HCT116 (cell line): ENCODE measurements around the gene CHCHD3. TPM values are rescaled to one million over a fixed set of nuclear protein-coding genes. Genes with fewer than 3 reads are reported as not detected.

Experiments
- ATAC-seq: fragments of 200-7000 bp; cut with Tn5 transposase; 2 replicates; pipeline ENCODE4 v1.9.1; 2020; ENCODE audit warnings: mild to moderate bottlenecking, moderate library complexity
- BruUV-seq: library from RNA; stranded (reverse); fragments of 400-500 nt; replicated peaks from 2 replicates; lab custom pipeline; 2021; lab: Mats Ljungman, UMichigan
- CTCF ChIA-PET: fragments of 300-600 bp; sonication (Branson Sonifier 250); formaldehyde crosslinking; loops from one replicate; lab custom pipeline; 2021; ENCODE audit warnings: antibody characterized with exemption; lab: Charles Lee
- POLR2A ChIA-PET: fragments of 300-600, 350-600 bp; sonication (Branson Sonifier 250); formaldehyde crosslinking; loops from one replicate; lab custom pipeline; 2021; ENCODE audit warnings: antibody characterized with exemption; lab: Charles Lee
- RAD21 ChIA-PET, 2 experiments: fragments of 300-600 bp; sonication (Branson Sonifier 250); formaldehyde crosslinking; loops; one replicate each; lab custom pipeline; 2023; ENCODE audit warnings: low total read pairs in 2 of 2; ENCODE audit not compliant: uncharacterized antibody in 2 of 2, unreplicated experiment in 2 of 2, low non-redundant PET in 1 of 2; lab: Charles Lee
- DNase-seq: peaks from one replicate; pipeline ENCODE4 v3.0.0-alpha.2; 2010; ENCODE audit warnings: low read depth, low spot score
- H2AFZ ChIP-seq: fragments of 200-600 bp; shearing (Covaris generic), sonication (generic); 2 replicates; pipeline ENCODE4 v1.6.1; 2017; ENCODE audit warnings: low read depth, mixed run types, mixed read lengths, antibody characterized with exemption, low read length; ENCODE audit not compliant: poor library complexity, severe bottlenecking
- H3K27ac ChIP-seq: 2 replicates; pipeline ENCODE4 v1.5.1; 2012; ENCODE audit warnings: low read depth, low read length
- H3K27me3 ChIP-seq: fragments of 200-600 bp; sonication (generic); 2 replicates; pipeline ENCODE4 v1.6.1; 2016; ENCODE audit warnings: mixed run types, low read length, mixed read lengths; ENCODE audit not compliant: insufficient read depth
- H3K36me3 ChIP-seq, 2 experiments: fragments of 200-500 bp in 1 of 2; fragments of 200-600 bp in 1 of 2; sonication (Bioruptor generic) in 1 of 2; sonication (generic) in 1 of 2; 2 replicates each; pipeline versions ENCODE4 v1.5.1 to v1.6.1; 2014 to 2016; ENCODE audit warnings: low read length in 2 of 2, inconsistent platforms in 1 of 2, mixed read lengths in 1 of 2, mixed run types in 1 of 2; ENCODE audit not compliant: insufficient read depth in 2 of 2, control insufficient read depth in 1 of 2
- H3K4me1 ChIP-seq, 2 experiments: fragments of 200-600 bp in 1 of 2; sonication (generic) in 1 of 2; 2 replicates each; pipeline versions ENCODE4 v1.5.1 to v1.6.1; 2012 to 2017; ENCODE audit warnings: low read length in 2 of 2, inconsistent platforms in 1 of 2, mild to moderate bottlenecking in 1 of 2, mixed read lengths in 1 of 2, mixed run types in 1 of 2, moderate library complexity in 1 of 2; ENCODE audit not compliant: insufficient read depth in 2 of 2, control insufficient read depth in 1 of 2
- H3K4me2 ChIP-seq: fragments of 200-600 bp; sonication (generic); 2 replicates; pipeline ENCODE4 v1.6.1; 2017; ENCODE audit warnings: mixed run types, low read length, mixed read lengths
- H3K4me3 ChIP-seq, 2 experiments: fragments of 200-600 bp in 1 of 2; sonication (generic) in 1 of 2; replicated peaks in 1 of 2; 2 replicates each; pipeline ENCODE4 v1.5.1; 2011 to 2016; ENCODE audit warnings: low read length in 2 of 2, control low read depth in 1 of 2, low read depth in 1 of 2, mild to moderate bottlenecking in 1 of 2, mixed read lengths in 1 of 2, mixed run types in 1 of 2
- H3K79me2 ChIP-seq: fragments of 200-600 bp; sonication (generic); 2 replicates; pipeline ENCODE4 v1.6.1; 2017; ENCODE audit warnings: mild to moderate bottlenecking, mixed run types, low read length, moderate library complexity, mixed read lengths; ENCODE audit not compliant: insufficient read depth
- H3K9ac ChIP-seq: fragments of 200-600 bp; sonication (generic); 2 replicates; pipeline ENCODE4 v1.6.1; 2016; ENCODE audit warnings: low read length, mixed read lengths
- H3K9me2 ChIP-seq: fragments of 200-600 bp; sonication (generic), shearing (Covaris generic); 2 replicates; pipeline ENCODE4 v1.6.1; 2017; ENCODE audit warnings: mixed run types, mild to moderate bottlenecking, moderate library complexity; ENCODE audit not compliant: insufficient read depth
- H3K9me3 ChIP-seq, 2 experiments: fragments of 200-500 bp in 1 of 2; fragments of 200-600 bp in 1 of 2; sonication (Bioruptor generic) in 1 of 2; sonication (generic) in 1 of 2; 2 replicates each; pipeline ENCODE4 v1.6.1; 2014 to 2017; ENCODE audit warnings: low read length in 2 of 2, mixed read lengths in 2 of 2, inconsistent platforms in 1 of 2, low read depth in 1 of 2, mild to moderate bottlenecking in 1 of 2, mixed run types in 1 of 2, moderate library complexity in 1 of 2; ENCODE audit not compliant: control insufficient read depth in 1 of 2, insufficient read depth in 1 of 2
- H4K20me1 ChIP-seq: fragments of 200-600 bp; sonication (generic), shearing (Covaris generic); 2 replicates; pipeline ENCODE4 v1.6.1; 2017; ENCODE audit warnings: mixed run types, mild to moderate bottlenecking, moderate library complexity; ENCODE audit not compliant: insufficient read depth
- EZH2 ChIP-seq: fragments of 200-600 bp; sonication (generic); IDR thresholded peaks from 2 replicates; pipeline ENCODE4 v1.6.1; 2017; ENCODE audit warnings: antibody characterized with exemption, mixed run types
- EZH2phosphoT487 ChIP-seq: fragments of 200-600 bp; IDR thresholded peaks from 2 replicates; pipeline ENCODE4 v1.6.1; 2018; ENCODE audit warnings: antibody characterized with exemption, borderline replicate concordance
- JUND ChIP-seq: IDR thresholded peaks from 2 replicates; pipeline ENCODE4 v1.6.1; 2012
- TCF7L2 ChIP-seq: IDR thresholded peaks from 2 replicates; pipeline ENCODE4 v1.7.0; 2011; ENCODE audit warnings: borderline replicate concordance, inconsistent platforms; ENCODE audit not compliant: insufficient read depth, insufficient read length; ENCODE audit errors: extremely low read depth
- intact Hi-C: fragments of 100-400 bp; cut with micrococcal nuclease; formaldehyde crosslinking; loops from 2 replicates; pipeline ENCODE4 v1.10.0; 2022
- total RNA-seq: library from RNA; stranded (reverse); gene quantifications from one replicate; pipeline ENCODE4 v1.2.1, GENCODE V29; 2021; ENCODE audit not compliant: unreplicated experiment
- TF ChIP-seq, protein P1 (sequence below): IDR thresholded peaks from 2 replicates; pipeline ENCODE4 v1.6.1; 2012; ENCODE audit warnings: low read depth
- TF ChIP-seq, protein P2 (sequence below), 3 experiments: fragments of 200-600 bp in 1 of 3; sonication (generic) in 1 of 3; IDR thresholded peaks in 2 of 3; conservative IDR thresholded peaks in 1 of 3; 2 replicates each; pipeline ENCODE4 v1.5.1; 2012 to 2017; ENCODE audit warnings: low read depth in 2 of 3, low read length in 2 of 3, antibody characterized with exemption in 1 of 3, borderline replicate concordance in 1 of 3, control low read depth in 1 of 3, mild to moderate bottlenecking in 1 of 3, mixed read lengths in 1 of 3, mixed run types in 1 of 3, moderate library complexity in 1 of 3; ENCODE audit not compliant: insufficient read depth in 1 of 3

The CHCHD3 gene
- total RNA-seq, 1 experiment from 2014 or later, result 73.5 TPM

DNA sequence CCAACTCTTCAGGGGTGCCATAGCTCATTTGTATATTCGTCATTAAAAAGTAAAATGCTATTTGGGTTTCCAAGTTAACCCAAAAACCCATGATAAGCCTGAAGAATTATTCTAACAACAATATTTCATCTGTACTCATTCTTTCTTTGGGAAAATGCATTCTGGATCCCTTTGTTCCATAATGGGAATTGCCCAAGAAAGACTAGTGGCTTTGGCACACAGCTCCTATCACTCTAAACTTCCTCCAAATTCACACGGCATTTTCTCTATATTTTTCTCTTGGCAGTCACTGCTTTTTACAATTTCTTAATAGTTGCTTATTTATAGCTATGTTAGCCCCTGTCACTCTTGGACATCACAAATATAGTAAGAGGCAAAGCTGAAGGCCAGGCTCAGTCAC, 29.1 kb downstream of the CHCHD3 start:
- Histone ChIP-seq H3K9me2 (no peaks in the 10 kb centered on the region), H3K9me3 (no peaks in the 10 kb centered on the region), H3K4me3 (no peak overlapping the region), H3K27me3 (no peaks in the 10 kb centered on the region), H3K9ac (no peak overlapping the region), H3K27ac (no peak overlapping the region), H3K4me2 (no peak overlapping the region), H3K36me3 (no peaks in the 10 kb centered on the region; a peak in 1 of 4 replicates), H2AFZ (no peak overlapping the region), H3K4me1 (no peaks in the 10 kb centered on the region), H4K20me1 (peaks cover 27% of the 10 kb centered on the region; the same call in 1 of the 2 replicates), H3K79me2 (peaks cover 92% of the 10 kb centered on the region)
- RAD21 ChIA-PET, result no interaction called here
- intact Hi-C loops, result no loop called here
- POLR2A ChIA-PET, result no interaction called here
- ATAC-seq (no peak), DNase-seq (no peak)
- CTCF ChIA-PET, result no interaction called here
- TF ChIP-seq, protein P1, sequence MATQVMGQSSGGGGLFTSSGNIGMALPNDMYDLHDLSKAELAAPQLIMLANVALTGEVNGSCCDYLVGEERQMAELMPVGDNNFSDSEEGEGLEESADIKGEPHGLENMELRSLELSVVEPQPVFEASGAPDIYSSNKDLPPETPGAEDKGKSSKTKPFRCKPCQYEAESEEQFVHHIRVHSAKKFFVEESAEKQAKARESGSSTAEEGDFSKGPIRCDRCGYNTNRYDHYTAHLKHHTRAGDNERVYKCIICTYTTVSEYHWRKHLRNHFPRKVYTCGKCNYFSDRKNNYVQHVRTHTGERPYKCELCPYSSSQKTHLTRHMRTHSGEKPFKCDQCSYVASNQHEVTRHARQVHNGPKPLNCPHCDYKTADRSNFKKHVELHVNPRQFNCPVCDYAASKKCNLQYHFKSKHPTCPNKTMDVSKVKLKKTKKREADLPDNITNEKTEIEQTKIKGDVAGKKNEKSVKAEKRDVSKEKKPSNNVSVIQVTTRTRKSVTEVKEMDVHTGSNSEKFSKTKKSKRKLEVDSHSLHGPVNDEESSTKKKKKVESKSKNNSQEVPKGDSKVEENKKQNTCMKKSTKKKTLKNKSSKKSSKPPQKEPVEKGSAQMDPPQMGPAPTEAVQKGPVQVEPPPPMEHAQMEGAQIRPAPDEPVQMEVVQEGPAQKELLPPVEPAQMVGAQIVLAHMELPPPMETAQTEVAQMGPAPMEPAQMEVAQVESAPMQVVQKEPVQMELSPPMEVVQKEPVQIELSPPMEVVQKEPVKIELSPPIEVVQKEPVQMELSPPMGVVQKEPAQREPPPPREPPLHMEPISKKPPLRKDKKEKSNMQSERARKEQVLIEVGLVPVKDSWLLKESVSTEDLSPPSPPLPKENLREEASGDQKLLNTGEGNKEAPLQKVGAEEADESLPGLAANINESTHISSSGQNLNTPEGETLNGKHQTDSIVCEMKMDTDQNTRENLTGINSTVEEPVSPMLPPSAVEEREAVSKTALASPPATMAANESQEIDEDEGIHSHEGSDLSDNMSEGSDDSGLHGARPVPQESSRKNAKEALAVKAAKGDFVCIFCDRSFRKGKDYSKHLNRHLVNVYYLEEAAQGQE, result no peak
- no TSS peak for BruUV-seq

DNA sequence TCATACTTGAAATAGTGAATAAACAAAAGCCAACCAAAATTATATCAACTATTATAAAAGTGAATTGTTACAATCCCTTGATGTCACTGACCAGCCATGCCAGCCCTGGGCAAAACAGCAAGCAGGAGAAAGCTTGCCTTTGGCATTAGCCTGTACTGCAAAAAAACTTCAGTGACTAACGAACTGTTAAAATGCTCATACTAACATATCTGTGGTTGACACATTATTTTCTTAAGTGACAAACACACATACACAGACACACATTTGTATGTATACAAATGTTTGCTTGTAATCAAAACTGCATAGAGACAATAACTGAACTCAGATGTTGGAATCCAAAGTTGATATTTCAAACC, 29.5 kb downstream of the CHCHD3 start:
- H4K20me1 ChIP-seq, result peaks cover 27% of the 10 kb centered on the region; the same call in 1 of the 2 replicates
- ChIA-PET CTCF (no interaction called here), RAD21 (no interaction called here), POLR2A (no interaction called here)
- no TSS peak for BruUV-seq
- intact Hi-C loops, result no loop called here
- TF ChIP-seq EZH2phosphoT487 (no peak), JUND (no peak), EZH2 (no peak), TCF7L2 (no peak)
- TF ChIP-seq, protein P2, sequence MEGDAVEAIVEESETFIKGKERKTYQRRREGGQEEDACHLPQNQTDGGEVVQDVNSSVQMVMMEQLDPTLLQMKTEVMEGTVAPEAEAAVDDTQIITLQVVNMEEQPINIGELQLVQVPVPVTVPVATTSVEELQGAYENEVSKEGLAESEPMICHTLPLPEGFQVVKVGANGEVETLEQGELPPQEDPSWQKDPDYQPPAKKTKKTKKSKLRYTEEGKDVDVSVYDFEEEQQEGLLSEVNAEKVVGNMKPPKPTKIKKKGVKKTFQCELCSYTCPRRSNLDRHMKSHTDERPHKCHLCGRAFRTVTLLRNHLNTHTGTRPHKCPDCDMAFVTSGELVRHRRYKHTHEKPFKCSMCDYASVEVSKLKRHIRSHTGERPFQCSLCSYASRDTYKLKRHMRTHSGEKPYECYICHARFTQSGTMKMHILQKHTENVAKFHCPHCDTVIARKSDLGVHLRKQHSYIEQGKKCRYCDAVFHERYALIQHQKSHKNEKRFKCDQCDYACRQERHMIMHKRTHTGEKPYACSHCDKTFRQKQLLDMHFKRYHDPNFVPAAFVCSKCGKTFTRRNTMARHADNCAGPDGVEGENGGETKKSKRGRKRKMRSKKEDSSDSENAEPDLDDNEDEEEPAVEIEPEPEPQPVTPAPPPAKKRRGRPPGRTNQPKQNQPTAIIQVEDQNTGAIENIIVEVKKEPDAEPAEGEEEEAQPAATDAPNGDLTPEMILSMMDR (IDR thresholded peaks at IDR 0.05 in 2 of 3, conservative IDR thresholded peaks at IDR 0.05 in 1 of 3; ENCODE audit: borderline replicate concordance in 1 of 3, insufficient read depth in 1 of 3, low read depth in 2 of 3, low read length in 2 of 3), result no peak
- H3K79me2 ChIP-seq, result peaks cover 92% of the 10 kb centered on the region
- no peaks in the 10 kb centered on the region; a peak in 1 of 4 replicates for H3K36me3 ChIP-seq
- no peak overlapping the region for H3K9ac ChIP-seq
- ATAC-seq (no peak), DNase-seq (no peak)
- H3K4me2 ChIP-seq, result no peak overlapping the region
- no peak overlapping the region for H3K4me3 ChIP-seq
- H2AFZ ChIP-seq, result no peak overlapping the region
- H3K27ac ChIP-seq, result no peak overlapping the region
- H3K4me1 ChIP-seq, result no peaks in the 10 kb centered on the region
- H3K9me2 ChIP-seq, result no peaks in the 10 kb centered on the region
- no peaks in the 10 kb centered on the region for H3K9me3 ChIP-seq
- no peaks in the 10 kb centered on the region for H3K27me3 ChIP-seq
